ENCODE measurements around the gene SH2B3.

SH2B3 gene

DNA sequence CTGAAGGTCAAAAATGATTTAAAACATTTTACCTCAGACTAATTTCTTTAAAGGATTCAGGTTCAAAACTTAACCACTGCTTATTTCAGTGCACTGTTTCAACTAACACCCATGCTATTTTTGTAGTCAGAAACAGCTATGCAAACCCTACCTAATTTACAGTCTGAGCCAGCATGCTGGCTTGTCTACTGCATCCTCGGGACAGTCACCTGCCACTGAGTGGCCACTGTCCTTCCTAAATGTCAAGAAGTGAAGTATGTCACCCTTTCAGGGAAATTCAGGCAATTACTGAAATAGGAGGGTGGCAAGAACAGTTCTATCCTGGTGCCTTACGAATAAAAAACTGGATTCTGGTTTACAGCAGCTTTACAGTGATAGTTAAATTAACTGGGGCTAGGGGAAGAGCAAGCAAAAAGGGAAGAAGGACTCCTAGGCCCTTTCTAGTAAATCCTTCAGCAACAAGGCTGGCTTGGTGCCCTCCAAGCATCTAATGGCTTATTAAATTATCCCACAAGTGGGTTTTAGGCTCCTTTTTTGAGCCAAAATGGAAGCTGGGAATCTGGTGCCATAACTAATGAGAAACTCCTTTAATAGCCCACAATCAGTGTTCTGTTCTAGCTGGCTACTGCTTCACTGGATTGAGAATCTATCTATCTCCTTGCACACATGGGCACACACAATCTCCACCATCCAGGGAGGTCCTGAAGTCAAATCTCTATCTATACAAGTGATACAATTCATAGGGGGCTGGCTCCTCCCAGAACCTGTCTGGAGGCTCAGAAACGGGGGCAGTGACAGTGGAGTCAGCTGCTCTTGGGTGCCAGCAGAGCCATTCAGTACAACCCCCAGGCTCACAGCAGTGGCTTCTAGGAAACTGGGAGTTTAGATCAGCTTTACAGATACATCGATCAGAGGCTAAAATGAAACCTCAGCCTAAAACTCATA, 43.4 kb downstream of the SH2B3 start:
- no peak overlapping the region for H3K4me3 ChIP-seq (ENCODE audit: low read length)
- H3K36me3 ChIP-seq (ENCODE audit: control insufficient read depth, insufficient read depth, low read length, severe bottlenecking): peaks cover 86% of the 10 kb centered on the region
- H3K27me3 ChIP-seq (replicated peaks; ENCODE audit: control insufficient read depth, insufficient read depth, low read length): no peaks in the 10 kb centered on the region
- no peak for DNase-seq (ENCODE audit: low read depth)
- H3K4me1 ChIP-seq (ENCODE audit: control insufficient read depth, insufficient read depth, low read length): peaks cover 22% of the 10 kb centered on the region
- H3K9me3 ChIP-seq (ENCODE audit: control insufficient read depth, low read length): no peaks in the 10 kb centered on the region
- H3K9ac ChIP-seq (ENCODE audit: low read length): no peak overlapping the region

DNA sequence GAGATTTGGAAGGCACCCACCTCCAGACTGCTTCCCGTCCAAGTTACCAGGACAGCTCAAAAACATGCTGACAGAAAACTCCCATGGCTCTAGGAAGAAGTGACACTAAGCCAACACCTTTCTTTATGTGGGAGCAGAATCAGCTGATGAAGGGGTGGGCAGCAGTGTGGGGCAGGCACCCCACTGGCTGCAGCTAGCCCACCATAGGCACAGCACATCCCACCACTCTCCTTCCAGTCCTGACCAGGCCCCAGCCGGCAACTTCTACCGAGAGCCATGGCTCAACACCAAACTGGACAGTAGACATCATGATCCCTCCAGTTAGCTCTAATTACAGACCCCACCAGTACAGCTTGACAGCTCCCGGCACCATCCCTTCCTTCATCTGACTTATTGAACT, 45.0 kb downstream of the SH2B3 start:
- peaks cover 98% of the 10 kb centered on the region for H3K36me3 ChIP-seq (ENCODE audit: control insufficient read depth, insufficient read depth, low read length, severe bottlenecking)
- H3K9me3 ChIP-seq (ENCODE audit: control insufficient read depth, low read length): no peaks in the 10 kb centered on the region
- no peak for DNase-seq (ENCODE audit: low read depth)
- no peak overlapping the region for H3K4me3 ChIP-seq (ENCODE audit: low read length)
- H3K27me3 ChIP-seq (replicated peaks; ENCODE audit: control insufficient read depth, insufficient read depth, low read length): no peaks in the 10 kb centered on the region
- H3K4me1 ChIP-seq (ENCODE audit: control insufficient read depth, insufficient read depth, low read length): peaks cover 10% of the 10 kb centered on the region
- H3K9ac ChIP-seq (ENCODE audit: low read length): no peak overlapping the region

DNA sequence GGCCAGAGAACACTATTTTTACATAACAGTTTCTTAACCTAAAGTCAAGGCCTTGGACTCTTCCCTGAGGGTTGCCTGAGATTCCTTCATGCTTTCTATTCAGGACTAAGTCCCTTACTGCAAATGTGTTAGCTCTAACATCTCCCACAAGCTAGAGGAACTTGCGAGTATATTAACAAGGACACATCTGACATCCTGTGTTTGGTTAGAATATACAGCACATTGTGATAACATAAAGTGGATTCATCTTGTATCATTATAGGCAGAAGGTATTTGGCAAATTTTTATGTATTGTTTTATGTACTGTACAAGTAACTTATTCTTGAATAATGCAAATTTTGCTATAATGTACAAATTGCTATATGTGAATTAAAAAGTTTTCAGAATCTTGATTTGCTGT, 45.5 kb downstream of the SH2B3 start:
- Histone ChIP-seq H3K9me3 (ENCODE audit: control insufficient read depth, low read length) (no peaks in the 10 kb centered on the region), H3K9ac (ENCODE audit: low read length) (no peak overlapping the region), H3K4me1 (ENCODE audit: control insufficient read depth, insufficient read depth, low read length) (peaks cover 9% of the 10 kb centered on the region), H3K36me3 (ENCODE audit: control insufficient read depth, insufficient read depth, low read length, severe bottlenecking) (peaks cover 98% of the 10 kb centered on the region), H3K4me3 (ENCODE audit: low read length) (no peak overlapping the region), H3K27me3 (replicated peaks; ENCODE audit: control insufficient read depth, insufficient read depth, low read length) (no peaks in the 10 kb centered on the region)
- no peak for DNase-seq (ENCODE audit: low read depth)

DNA sequence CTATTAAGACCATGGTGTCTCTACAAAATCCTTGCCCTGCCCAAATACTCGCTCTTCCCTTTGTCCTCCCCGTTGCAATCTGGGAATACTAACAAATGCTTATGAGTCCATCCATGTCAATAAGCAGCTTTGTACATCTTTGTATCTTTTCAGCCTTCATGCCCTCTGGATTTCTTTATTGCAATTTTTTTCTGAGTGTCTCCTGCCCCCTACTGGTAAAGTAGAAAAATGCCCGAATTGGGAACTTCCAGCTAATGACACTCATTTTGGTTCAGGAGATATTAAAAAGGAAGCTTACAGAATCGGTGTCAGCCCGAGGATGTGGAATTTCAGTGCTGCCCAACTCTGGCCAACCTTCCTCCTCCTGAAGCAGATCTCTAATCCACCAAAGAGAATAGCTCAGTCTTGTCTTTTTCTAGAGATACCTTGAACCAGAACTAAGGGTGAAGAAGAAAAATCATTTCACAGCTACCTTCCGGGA, 46.0 kb downstream of the SH2B3 start:
- Histone ChIP-seq H3K27me3 (replicated peaks; ENCODE audit: control insufficient read depth, insufficient read depth, low read length) (no peaks in the 10 kb centered on the region), H3K4me1 (ENCODE audit: control insufficient read depth, insufficient read depth, low read length) (peaks cover 5% of the 10 kb centered on the region), H3K4me3 (ENCODE audit: low read length) (no peak overlapping the region), H3K9ac (ENCODE audit: low read length) (no peak overlapping the region), H3K36me3 (ENCODE audit: control insufficient read depth, insufficient read depth, low read length, severe bottlenecking) (peaks cover 98% of the 10 kb centered on the region), H3K9me3 (ENCODE audit: control insufficient read depth, low read length) (no peaks in the 10 kb centered on the region)
- peak; percentile 74 for DNase-seq (ENCODE audit: low read depth)

DNA sequence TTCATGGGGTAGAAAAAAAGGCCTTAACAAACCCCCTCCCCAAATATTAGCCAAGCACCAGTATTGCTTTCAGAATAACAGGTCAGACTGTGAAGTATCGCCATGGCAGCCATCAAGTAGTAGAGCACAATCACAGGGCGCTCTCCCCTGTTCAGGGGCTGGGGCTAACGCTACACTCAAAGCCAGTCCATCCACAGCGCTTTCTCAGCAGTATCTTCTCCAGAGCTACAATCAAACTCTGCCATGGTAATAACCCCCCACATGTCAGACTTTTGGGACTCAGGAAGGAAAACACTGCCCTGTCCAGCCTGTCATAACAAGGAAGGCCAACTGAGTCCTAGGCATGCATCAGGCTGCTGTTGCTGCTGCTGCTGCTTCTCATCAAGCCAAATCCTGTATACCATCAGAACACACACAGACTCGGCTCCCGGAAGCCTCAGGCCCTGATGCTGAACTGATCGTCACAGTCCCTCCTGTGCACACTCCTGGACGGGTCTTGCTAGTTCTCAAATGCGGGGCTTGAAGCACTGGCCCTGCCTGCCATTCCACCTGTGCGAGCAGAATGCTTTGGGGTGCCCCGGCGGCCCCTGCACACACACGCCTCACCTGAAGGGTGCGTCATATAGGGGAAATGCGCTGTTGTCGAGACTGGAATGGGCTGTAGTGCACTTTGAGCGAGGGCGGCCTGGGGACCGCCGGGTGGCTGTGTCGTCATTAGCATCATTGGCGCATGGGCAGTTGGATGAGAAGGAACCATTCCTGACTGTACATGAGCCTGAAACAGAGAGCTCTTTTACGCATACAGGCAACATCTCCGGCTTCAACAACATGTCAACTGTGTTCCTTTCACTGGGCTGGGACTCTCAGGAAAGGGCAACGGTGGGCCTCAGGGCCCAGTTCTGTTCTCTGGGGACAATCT, 47.6 kb downstream of the SH2B3 start:
- H3K9me3 ChIP-seq (ENCODE audit: control insufficient read depth, low read length): no peaks in the 10 kb centered on the region
- peaks cover 12% of the 10 kb centered on the region for H3K4me1 ChIP-seq (ENCODE audit: control insufficient read depth, insufficient read depth, low read length)
- no peak for DNase-seq (ENCODE audit: low read depth)
- H3K4me3 ChIP-seq (ENCODE audit: low read length): no peak overlapping the region
- peaks cover 95% of the 10 kb centered on the region for H3K36me3 ChIP-seq (ENCODE audit: control insufficient read depth, insufficient read depth, low read length, severe bottlenecking)
- no peaks in the 10 kb centered on the region for H3K27me3 ChIP-seq (replicated peaks; ENCODE audit: control insufficient read depth, insufficient read depth, low read length)
- no peak overlapping the region for H3K9ac ChIP-seq (ENCODE audit: low read length)

DNA sequence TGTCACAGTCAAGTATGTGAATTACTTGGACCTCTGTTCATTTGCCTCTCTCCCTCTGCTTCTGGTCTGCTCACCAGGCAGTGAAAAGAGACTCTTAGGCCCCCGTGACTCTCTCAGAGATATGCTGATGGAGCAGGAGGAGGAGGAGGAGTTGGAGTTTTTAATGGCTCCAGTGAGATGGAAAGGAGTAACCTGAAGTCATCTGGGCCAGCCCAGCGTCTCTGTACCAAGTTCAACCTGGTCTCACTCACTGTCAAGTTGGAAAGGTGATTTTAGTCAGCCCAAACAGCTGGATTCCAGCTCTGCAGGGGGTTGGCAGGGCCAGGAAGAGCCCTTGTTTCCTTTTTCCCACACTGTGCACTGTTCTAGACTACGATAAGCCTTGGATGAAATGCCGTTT, 48.6 kb downstream of the SH2B3 start:
- H3K4me3 ChIP-seq (ENCODE audit: low read length): no peak overlapping the region
- H3K27me3 ChIP-seq (replicated peaks; ENCODE audit: control insufficient read depth, insufficient read depth, low read length): no peaks in the 10 kb centered on the region
- H3K4me1 ChIP-seq (ENCODE audit: control insufficient read depth, insufficient read depth, low read length): peaks cover 18% of the 10 kb centered on the region
- H3K9me3 ChIP-seq (ENCODE audit: control insufficient read depth, low read length): no peaks in the 10 kb centered on the region
- DNase-seq (ENCODE audit: low read depth): no peak
- peaks cover 94% of the 10 kb centered on the region for H3K36me3 ChIP-seq (ENCODE audit: control insufficient read depth, insufficient read depth, low read length, severe bottlenecking)
- H3K9ac ChIP-seq (ENCODE audit: low read length): peak overlapping the region; percentile 27

DNA sequence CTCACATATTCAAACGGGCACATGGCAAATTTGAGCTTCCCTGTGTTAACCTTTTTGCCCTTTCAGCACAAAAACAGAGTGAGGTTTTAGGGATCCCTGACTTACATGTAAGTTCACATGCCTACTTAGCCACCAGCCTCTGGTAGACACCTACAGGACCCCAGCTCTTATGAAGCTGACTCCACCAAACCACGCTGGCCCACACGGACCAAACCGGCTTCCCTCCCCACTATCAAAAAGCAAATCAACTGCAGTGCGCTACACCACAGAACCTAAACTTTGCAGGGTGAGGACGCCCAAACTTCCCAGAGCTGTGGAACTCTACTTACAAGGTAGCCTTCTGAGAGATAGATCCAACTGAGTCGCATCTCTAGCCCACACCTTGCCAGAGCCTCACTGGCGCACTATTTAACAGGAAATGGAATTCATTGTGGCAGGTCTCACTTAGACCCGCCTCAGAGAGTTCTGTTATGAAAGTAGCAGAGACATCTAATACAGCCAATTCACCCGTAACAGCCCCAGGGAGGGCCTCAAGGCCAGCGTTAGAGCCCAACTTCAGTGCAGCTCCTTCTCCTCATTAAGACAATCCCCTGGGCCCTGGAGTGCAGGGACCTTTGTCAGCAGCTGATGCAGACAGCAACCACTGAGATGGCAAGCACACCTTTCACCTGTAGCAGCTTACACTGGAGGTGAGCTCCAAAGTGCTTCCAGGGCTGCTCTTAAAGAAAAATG, 49.2 kb downstream of the SH2B3 start:
- no peaks in the 10 kb centered on the region for H3K9me3 ChIP-seq (ENCODE audit: control insufficient read depth, low read length)
- H3K36me3 ChIP-seq (ENCODE audit: control insufficient read depth, insufficient read depth, low read length, severe bottlenecking): peaks cover 92% of the 10 kb centered on the region
- H3K4me3 ChIP-seq (ENCODE audit: low read length): no peak overlapping the region
- H3K9ac ChIP-seq (ENCODE audit: low read length): peak overlapping the region; percentile 27
- peaks cover 18% of the 10 kb centered on the region for H3K4me1 ChIP-seq (ENCODE audit: control insufficient read depth, insufficient read depth, low read length)
- DNase-seq (ENCODE audit: low read depth): no peak
- H3K27me3 ChIP-seq (replicated peaks; ENCODE audit: control insufficient read depth, insufficient read depth, low read length): no peaks in the 10 kb centered on the region

DNA sequence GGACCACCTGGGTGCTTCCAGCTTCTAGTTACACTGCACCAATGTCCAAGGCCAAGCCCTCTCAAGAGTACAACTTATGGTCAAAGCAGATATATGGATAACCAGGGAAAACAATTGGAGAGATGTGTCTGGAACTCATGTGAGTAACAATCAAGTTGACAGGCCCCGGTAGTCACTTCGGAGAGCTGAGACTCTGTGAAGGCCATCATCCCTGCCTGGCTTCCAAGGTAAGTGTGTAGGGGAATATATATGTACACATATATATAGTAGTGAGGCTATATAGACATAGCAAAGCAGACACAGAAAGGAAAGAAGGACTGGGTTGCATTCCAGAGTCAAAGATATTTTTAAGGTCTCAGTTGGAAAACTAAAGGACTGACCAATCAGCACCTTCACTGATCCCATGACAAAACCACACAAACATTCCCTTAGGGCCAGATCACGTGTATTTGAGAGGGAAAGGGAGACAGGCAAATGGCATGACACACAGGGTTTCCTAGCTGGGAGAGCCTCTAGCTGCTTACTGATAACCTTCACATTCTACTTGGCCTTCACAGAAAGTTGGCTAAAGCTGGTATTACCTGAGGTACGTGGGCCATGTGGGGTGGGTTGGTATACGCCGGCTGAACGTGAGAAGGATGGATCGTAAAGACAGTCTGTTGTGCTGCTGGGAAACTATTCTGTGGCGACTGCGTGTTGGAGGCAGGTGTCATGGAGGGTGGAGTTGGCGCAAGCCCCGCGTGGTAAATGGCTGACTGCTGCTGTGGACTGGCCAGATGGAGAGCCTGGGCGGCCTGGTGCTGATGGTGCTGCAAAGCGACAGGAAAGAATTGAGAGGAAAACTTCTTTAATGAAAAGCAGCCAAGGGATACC, 50.0 kb downstream of the SH2B3 start:
- peak; percentile 36 for DNase-seq (ENCODE audit: low read depth)
- Histone ChIP-seq H3K36me3 (ENCODE audit: control insufficient read depth, insufficient read depth, low read length, severe bottlenecking) (peaks cover 87% of the 10 kb centered on the region), H3K9ac (ENCODE audit: low read length) (no peak overlapping the region), H3K4me3 (ENCODE audit: low read length) (no peak overlapping the region), H3K9me3 (ENCODE audit: control insufficient read depth, low read length) (no peaks in the 10 kb centered on the region), H3K27me3 (replicated peaks; ENCODE audit: control insufficient read depth, insufficient read depth, low read length) (no peaks in the 10 kb centered on the region), H3K4me1 (ENCODE audit: control insufficient read depth, insufficient read depth, low read length) (peaks cover 18% of the 10 kb centered on the region)

DNA sequence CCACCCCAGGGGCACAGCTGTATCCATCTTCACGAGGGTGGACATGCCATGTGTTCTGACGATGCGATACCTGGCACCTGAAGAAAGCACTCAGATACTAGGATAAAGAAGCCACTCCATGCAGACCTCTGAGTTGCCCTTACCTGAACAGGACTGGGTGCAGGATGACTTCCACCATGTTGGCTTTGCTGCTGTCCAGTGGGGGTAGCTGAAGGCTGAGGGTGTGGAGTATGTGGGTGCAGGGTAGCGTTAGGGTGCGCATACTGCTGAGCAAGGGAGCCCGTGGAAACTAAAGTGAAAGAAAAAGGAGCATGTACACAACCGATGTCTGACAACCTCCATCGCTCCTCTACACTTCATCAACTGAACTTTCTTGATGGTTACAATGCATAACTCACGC, 51.3 kb downstream of the SH2B3 start:
- DNase-seq (ENCODE audit: low read depth): no peak
- no peak overlapping the region for H3K4me3 ChIP-seq (ENCODE audit: low read length)
- H3K9ac ChIP-seq (ENCODE audit: low read length): no peak overlapping the region
- H3K4me1 ChIP-seq (ENCODE audit: control insufficient read depth, insufficient read depth, low read length): peaks cover 24% of the 10 kb centered on the region
- H3K36me3 ChIP-seq (ENCODE audit: control insufficient read depth, insufficient read depth, low read length, severe bottlenecking): peaks cover 78% of the 10 kb centered on the region
- H3K27me3 ChIP-seq (replicated peaks; ENCODE audit: control insufficient read depth, insufficient read depth, low read length): no peaks in the 10 kb centered on the region
- no peaks in the 10 kb centered on the region for H3K9me3 ChIP-seq (ENCODE audit: control insufficient read depth, low read length)

DNA sequence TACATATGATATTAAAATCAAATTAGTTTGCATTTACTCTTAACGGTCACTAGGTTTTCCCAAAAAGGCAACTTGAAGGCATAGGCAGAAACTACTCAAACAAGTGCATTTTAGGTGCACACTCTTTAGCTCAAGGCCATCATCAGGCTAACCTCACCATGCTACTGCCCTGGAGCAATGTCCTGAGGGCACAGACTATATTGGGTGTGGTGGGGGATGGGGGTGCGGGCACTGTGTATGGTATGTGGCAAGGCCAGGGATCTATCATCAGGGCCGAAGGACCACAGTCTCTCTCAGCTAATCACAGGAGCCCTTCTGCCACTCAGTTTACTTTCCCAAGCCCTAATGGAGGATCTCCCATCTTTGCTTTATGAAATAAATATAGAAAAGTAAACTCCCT, 51.9 kb downstream of the SH2B3 start:
- H3K4me1 ChIP-seq (ENCODE audit: control insufficient read depth, insufficient read depth, low read length): peaks cover 29% of the 10 kb centered on the region
- DNase-seq (ENCODE audit: low read depth): no peak
- H3K9me3 ChIP-seq (ENCODE audit: control insufficient read depth, low read length): no peaks in the 10 kb centered on the region
- peaks cover 74% of the 10 kb centered on the region for H3K36me3 ChIP-seq (ENCODE audit: control insufficient read depth, insufficient read depth, low read length, severe bottlenecking)
- no peaks in the 10 kb centered on the region for H3K27me3 ChIP-seq (replicated peaks; ENCODE audit: control insufficient read depth, insufficient read depth, low read length)
- H3K4me3 ChIP-seq (ENCODE audit: low read length): no peak overlapping the region
- H3K9ac ChIP-seq (ENCODE audit: low read length): no peak overlapping the region
